Measurements from ENCODE around the gene POLR2J.

DNA sequence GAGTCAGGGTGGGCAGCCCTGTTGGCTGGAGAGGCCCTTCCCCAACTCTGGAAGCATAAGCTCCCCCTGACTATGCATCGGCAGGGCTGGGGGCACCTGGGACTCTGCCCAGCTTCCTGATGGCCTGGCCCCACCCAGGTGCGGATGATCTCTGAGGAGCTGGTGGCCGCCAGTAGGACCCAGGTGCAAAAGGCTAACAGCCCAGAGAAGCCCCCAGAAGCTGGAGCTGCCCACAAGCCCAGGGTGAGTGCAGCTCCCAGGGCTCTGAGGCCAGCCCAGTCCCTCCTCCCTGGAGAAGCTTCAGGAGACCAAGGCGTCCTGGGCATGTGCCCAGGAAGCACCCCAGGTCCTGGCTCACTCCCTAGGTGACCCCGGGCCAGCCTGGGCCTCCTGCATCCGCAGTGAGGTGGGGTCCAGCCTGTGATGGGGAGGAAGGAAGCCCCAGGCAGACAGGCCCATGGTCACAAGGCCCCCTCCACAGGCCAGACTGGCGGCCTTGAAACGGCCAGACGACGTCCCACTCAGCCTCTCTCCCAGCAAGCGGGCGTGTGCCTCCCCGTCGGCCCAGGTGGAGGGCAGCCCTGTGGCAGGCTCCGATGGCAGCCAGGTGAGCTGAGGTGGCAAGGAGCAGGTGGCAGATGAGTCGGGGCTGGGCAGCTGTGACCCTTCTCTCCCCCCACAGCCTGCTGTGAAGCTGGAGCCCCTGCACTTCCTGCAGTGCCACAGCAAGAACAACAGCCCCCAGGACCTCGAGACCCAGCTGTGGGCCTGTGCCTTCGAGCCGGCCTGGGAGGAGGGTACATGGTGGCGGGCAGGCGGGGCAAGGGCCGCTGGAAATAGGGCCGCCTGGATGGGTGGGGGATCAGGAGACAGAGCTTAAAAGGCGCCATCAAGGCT, 10.9 kb downstream of the POLR2J start:
- no peak for TF ChIP-seq POLR2A (IDR thresholded peaks at IDR 0.05; ENCODE audit: extremely low read depth, insufficient read length)
- TF ChIP-seq, protein P1, sequence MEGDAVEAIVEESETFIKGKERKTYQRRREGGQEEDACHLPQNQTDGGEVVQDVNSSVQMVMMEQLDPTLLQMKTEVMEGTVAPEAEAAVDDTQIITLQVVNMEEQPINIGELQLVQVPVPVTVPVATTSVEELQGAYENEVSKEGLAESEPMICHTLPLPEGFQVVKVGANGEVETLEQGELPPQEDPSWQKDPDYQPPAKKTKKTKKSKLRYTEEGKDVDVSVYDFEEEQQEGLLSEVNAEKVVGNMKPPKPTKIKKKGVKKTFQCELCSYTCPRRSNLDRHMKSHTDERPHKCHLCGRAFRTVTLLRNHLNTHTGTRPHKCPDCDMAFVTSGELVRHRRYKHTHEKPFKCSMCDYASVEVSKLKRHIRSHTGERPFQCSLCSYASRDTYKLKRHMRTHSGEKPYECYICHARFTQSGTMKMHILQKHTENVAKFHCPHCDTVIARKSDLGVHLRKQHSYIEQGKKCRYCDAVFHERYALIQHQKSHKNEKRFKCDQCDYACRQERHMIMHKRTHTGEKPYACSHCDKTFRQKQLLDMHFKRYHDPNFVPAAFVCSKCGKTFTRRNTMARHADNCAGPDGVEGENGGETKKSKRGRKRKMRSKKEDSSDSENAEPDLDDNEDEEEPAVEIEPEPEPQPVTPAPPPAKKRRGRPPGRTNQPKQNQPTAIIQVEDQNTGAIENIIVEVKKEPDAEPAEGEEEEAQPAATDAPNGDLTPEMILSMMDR (IDR thresholded peaks at IDR 0.05; ENCODE audit: low read depth, low read length), result no peak
- TF ChIP-seq, protein P2, sequence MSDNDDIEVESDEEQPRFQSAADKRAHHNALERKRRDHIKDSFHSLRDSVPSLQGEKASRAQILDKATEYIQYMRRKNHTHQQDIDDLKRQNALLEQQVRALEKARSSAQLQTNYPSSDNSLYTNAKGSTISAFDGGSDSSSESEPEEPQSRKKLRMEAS (IDR thresholded peaks at IDR 0.05; ENCODE audit: low read depth, low read length), result no peak

Measured in NB4 (cell line).